Caco-2 (cell line): ENCODE data around the gene ZBTB11. TPM values are rescaled to one million over a fixed set of nuclear protein-coding genes. Genes with fewer than 3 reads are reported as not detected.
A peak's percentile ranks its signal among the peaks of the same experiment; 100 is the strongest.

Experiments
- BruUV-seq: library from RNA; stranded (reverse); fragments of 400-500 nt; replicated peaks from 2 replicates; lab custom pipeline; 2021; lab: Mats Ljungman, UMichigan
- CTCF ChIA-PET: fragments of 300-600 bp; sonication (Branson Sonifier 250); formaldehyde crosslinking; loops from one replicate; lab custom pipeline; 2022; ENCODE audit warnings: antibody characterized with exemption; lab: Charles Lee
- POLR2A ChIA-PET: fragments of 300-600 bp; sonication (Branson Sonifier 250); formaldehyde crosslinking; loops from one replicate; lab custom pipeline; 2022; ENCODE audit warnings: antibody characterized with exemption; lab: Charles Lee
- DNase-seq, 2 experiments: peaks; one replicate each; pipeline versions ENCODE4 v3.0.0 to v3.0.0-alpha.2; 2020 to 2022
- H3K27me3 ChIP-seq: replicated peaks from 2 replicates; pipeline ENCODE4 v1.6.0; 2011; ENCODE audit warnings: low read length; ENCODE audit not compliant: control insufficient read depth, insufficient read depth
- H3K36me3 ChIP-seq: 2 replicates; pipeline ENCODE4 v1.5.1; 2011; ENCODE audit warnings: low read length; ENCODE audit not compliant: control insufficient read depth, insufficient read depth
- H3K4me1 ChIP-seq: fragments of 250-450 bp; sonication (Bioruptor Pico); 2 replicates; pipeline ENCODE4 v1.5.1; 2020; ENCODE audit warnings: mild to moderate bottlenecking
- H3K4me3 ChIP-seq: 2 replicates; pipeline ENCODE4 v1.5.1; 2011; ENCODE audit warnings: low read depth, mild to moderate bottlenecking, control low read depth, low read length
- H3K9me3 ChIP-seq: fragments of 250-450 bp; sonication (Bioruptor Pico); 2 replicates; pipeline ENCODE4 v1.5.1; 2020; ENCODE audit warnings: mild to moderate bottlenecking, moderate library complexity
- H3K27ac Mint-ChIP-seq: one replicate; pipeline ENCODE4 v1.8.0; 2022; ENCODE audit warnings: mixed read lengths; ENCODE audit not compliant: unreplicated experiment
- H3K27me3 Mint-ChIP-seq: one replicate; pipeline ENCODE4 v1.8.0; 2022; ENCODE audit warnings: mixed read lengths; ENCODE audit not compliant: insufficient read depth, unreplicated experiment
- H3K36me3 Mint-ChIP-seq: one replicate; pipeline ENCODE4 v1.8.0; 2022; ENCODE audit warnings: mild to moderate bottlenecking, mixed read lengths; ENCODE audit not compliant: insufficient read depth, unreplicated experiment
- H3K4me1 Mint-ChIP-seq: one replicate; pipeline ENCODE4 v1.8.0; 2022; ENCODE audit warnings: low read depth, mixed read lengths; ENCODE audit not compliant: unreplicated experiment
- H3K4me3 Mint-ChIP-seq: one replicate; pipeline ENCODE4 v1.8.0; 2022; ENCODE audit warnings: mild to moderate bottlenecking, moderate library complexity, mixed read lengths; ENCODE audit not compliant: unreplicated experiment
- H3K9me3 Mint-ChIP-seq: one replicate; pipeline ENCODE4 v1.8.0; 2022; ENCODE audit warnings: mixed read lengths; ENCODE audit not compliant: unreplicated experiment
- CTCF ChIP-seq, 2 experiments: fragments of 200-600 bp in 1 of 2; IDR thresholded peaks; 1 replicate in 1 of 2; 2 replicates in 1 of 2; pipeline versions ENCODE4 v1.5.1 to v1.8.0; 2011 to 2022; ENCODE audit warnings: antibody characterized with exemption in 1 of 2, control low read depth in 1 of 2, inconsistent platforms in 1 of 2, low read depth in 1 of 2, low read length in 1 of 2, mild to moderate bottlenecking in 1 of 2, moderate library complexity in 1 of 2; ENCODE audit not compliant: insufficient read depth in 1 of 2, severe bottlenecking in 1 of 2, unreplicated experiment in 1 of 2
- intact Hi-C: fragments of 100-400 bp; cut with micrococcal nuclease; formaldehyde crosslinking; loops from one replicate; pipeline ENCODE4 v1.10.0; 2022; ENCODE audit not compliant: unreplicated experiment
- total RNA-seq: library from RNA; stranded (reverse); gene quantifications from 2 replicates; pipeline ENCODE4 v1.2.3, GENCODE V29; 2022

The ZBTB11 gene
- total RNA-seq, 1 experiment from 2014 or later, result 16.4 TPM

- POLR2A ChIA-PET, result interaction anchor here (0.6 to 2.8 kb wide), 3 partner anchors 11 to 133 kb away, joined by 3 to 20 read pairs (median 15); partner anchors contain the start of genes PCNP and RPL24
- H3K4me1 Mint-ChIP-seq, result peaks cover 7% of the 10 kb centered on the region
- Histone ChIP-seq H3K4me3 (peak overlapping the region; percentile 99), H3K4me1 (peaks cover 7% of the 10 kb centered on the region; the same call in 1 of the 2 replicates), H3K36me3 (peaks cover 2% of the 10 kb centered on the region; the same call in 1 of the 2 replicates), H3K27me3 (no peaks in the 10 kb centered on the region), H3K9me3 (no peaks in the 10 kb centered on the region)
- H3K4me3 Mint-ChIP-seq, result peak overlapping the region; percentile 81
- H3K36me3 Mint-ChIP-seq, result peaks cover 40% of the 10 kb centered on the region
- intact Hi-C loops, result no loop called here
- no peak for TF ChIP-seq CTCF (IDR thresholded peaks at IDR 0.05; ENCODE audit: insufficient read depth in 1 of 2, low read depth in 1 of 2, low read length in 1 of 2, severe bottlenecking in 1 of 2, unreplicated experiment in 1 of 2)
- BruUV-seq, result no TSS peak
- H3K9me3 Mint-ChIP-seq, result no peaks in the 10 kb centered on the region
- CTCF ChIA-PET, result interaction anchor here (1.4 to 1.6 kb wide), 3 partner anchors 9 to 102 kb away, joined by 4 to 5 read pairs (median 5); partner anchors contain the start of genes PCNP and RPL24
- DNase-seq, result no peak
- H3K27ac Mint-ChIP-seq, result peak overlapping the region; percentile 95
- no peaks in the 10 kb centered on the region for H3K27me3 Mint-ChIP-seq
Observed at GRCh38 chr3:101675709-101676215, 1.2 kb downstream of the ZBTB11 start.

- Mint-ChIP-seq H3K36me3 (peaks cover 28% of the 10 kb centered on the region), H3K4me3 (peak overlapping the region; percentile 81), H3K27me3 (no peaks in the 10 kb centered on the region), H3K9me3 (no peaks in the 10 kb centered on the region), H3K4me1 (peaks cover 7% of the 10 kb centered on the region), H3K27ac (no peak overlapping the region)
- no TSS peak for BruUV-seq
- no peaks in the 10 kb centered on the region for H3K9me3 ChIP-seq
- no peaks in the 10 kb centered on the region; the same call in 1 of the 2 replicates for H3K36me3 ChIP-seq
- ChIA-PET CTCF (no interaction called here), POLR2A (interaction anchor here (2.6 kb wide), 1 partner anchor 101 kb away, joined by 15 read pairs; the partner anchor contains the start of gene PCNP)
- H3K27me3 ChIP-seq, result no peaks in the 10 kb centered on the region
- intact Hi-C loops, result no loop called here
- no peak for DNase-seq
- TF ChIP-seq CTCF (IDR thresholded peaks at IDR 0.05; ENCODE audit: insufficient read depth in 1 of 2, low read depth in 1 of 2, low read length in 1 of 2, severe bottlenecking in 1 of 2, unreplicated experiment in 1 of 2), result no peak
- H3K4me1 ChIP-seq, result peaks cover 7% of the 10 kb centered on the region; the same call in 1 of the 2 replicates
- H3K4me3 ChIP-seq, result no peak overlapping the region
Observed at GRCh38 chr3:101674518-101674917, 2.4 kb downstream of the ZBTB11 start.

GRCh38 chr3:101673953-101674352 is 3.0 kb downstream of the ZBTB11 start:
- peaks cover 7% of the 10 kb centered on the region; the same call in 1 of the 2 replicates for H3K4me1 ChIP-seq
- intact Hi-C loops, result no loop called here
- Mint-ChIP-seq H3K27me3 (no peaks in the 10 kb centered on the region), H3K36me3 (peaks cover 27% of the 10 kb centered on the region), H3K4me3 (peak overlapping the region; percentile 60), H3K9me3 (no peaks in the 10 kb centered on the region), H3K4me1 (peaks cover 7% of the 10 kb centered on the region), H3K27ac (no peak overlapping the region)
- no peak for DNase-seq
- H3K4me3 ChIP-seq, result no peak overlapping the region
- no peaks in the 10 kb centered on the region for H3K9me3 ChIP-seq
- H3K27me3 ChIP-seq, result no peaks in the 10 kb centered on the region
- POLR2A ChIA-PET, result no interaction called here
- CTCF ChIA-PET, result no interaction called here
- H3K36me3 ChIP-seq, result no peaks in the 10 kb centered on the region; the same call in 1 of the 2 replicates
- no TSS peak for BruUV-seq
- no peak for TF ChIP-seq CTCF (IDR thresholded peaks at IDR 0.05; ENCODE audit: insufficient read depth in 1 of 2, low read depth in 1 of 2, low read length in 1 of 2, severe bottlenecking in 1 of 2, unreplicated experiment in 1 of 2)
